H1 (cell line): ENCODE data around the gene GPER1. TPM values are rescaled to one million over a fixed set of nuclear protein-coding genes. Genes with fewer than 3 reads are reported as not detected.

ENCODE experiments used
- CBX5 ChIP-seq: fragments of 300-800, 300-1000 bp; sonication (generic); IDR thresholded peaks from 2 replicates; pipeline ENCODE4 v1.7.1; 2016; ENCODE audit warnings: antibody characterized with exemption, low read length, low read depth
- MAFK ChIP-seq: IDR thresholded peaks from 2 replicates; pipeline ENCODE4 v1.6.1; 2012; ENCODE audit warnings: low read depth, mild to moderate bottlenecking, improper control_type of control experiment, low read length
- POLR2AphosphoS5 ChIP-seq: IDR thresholded peaks from 2 replicates; pipeline ENCODE4 v1.6.1; 2011; ENCODE audit warnings: low read depth, low read length
- SIRT6 ChIP-seq: IDR thresholded peaks from one replicate; pipeline ENCODE4 v1.7.1; 2012; ENCODE audit warnings: low read length, inconsistent platforms
- SP1 ChIP-seq: IDR thresholded peaks from 2 replicates; pipeline ENCODE4 v1.6.1; 2011; ENCODE audit warnings: low read depth, low read length
- TBP ChIP-seq: IDR thresholded peaks from 2 replicates; pipeline ENCODE4 v1.6.1; 2011; ENCODE audit warnings: low read depth, low read length, improper control_type of control experiment
- polyA plus RNA-seq, 7 experiments: library from polyadenylated mRNA; depleted of rRNA in 3 of 7; stranded (reverse) in 5 of 7; unstranded in 2 of 7; fragments of >200 nt in 5 of 7; fragments of 200-250 nt in 2 of 7; gene quantifications; 1 replicate in 5 of 7; 2 replicates in 1 of 7; 4 replicates in 1 of 7; pipeline versions ENCODE4 v1.2.1 to v1.2.3, GENCODE V29; 2011 to 2013; ENCODE audit warnings: missing spikeins in 2 of 7, mixed read lengths in 2 of 7
- total RNA-seq: library from RNA; stranded (reverse); fragmentation: NEBNext Ultra II Directional; extraction: Animal tissue kit (Norgen Biotek cat#: 25700); gene quantifications from 2 replicates; pipeline ENCODE4 v1.2.1, GENCODE V29; 2021
- TF ChIP-seq, protein P1 (sequence below): fragments of 300-600 bp; sonication (generic); IDR thresholded peaks from 2 replicates; pipeline ENCODE4 v1.7.1; 2012; ENCODE audit warnings: low read length, moderate library complexity, mild to moderate bottlenecking, inconsistent platforms; ENCODE audit not compliant: insufficient replicate concordance

GPER1 gene
- total and polyA plus RNA-seq, 2 of the 8 experiments (the other 6 are each of a cell fraction or from before 2014, with no cell fraction given), result 0.24 to 0.47 TPM

DNA sequence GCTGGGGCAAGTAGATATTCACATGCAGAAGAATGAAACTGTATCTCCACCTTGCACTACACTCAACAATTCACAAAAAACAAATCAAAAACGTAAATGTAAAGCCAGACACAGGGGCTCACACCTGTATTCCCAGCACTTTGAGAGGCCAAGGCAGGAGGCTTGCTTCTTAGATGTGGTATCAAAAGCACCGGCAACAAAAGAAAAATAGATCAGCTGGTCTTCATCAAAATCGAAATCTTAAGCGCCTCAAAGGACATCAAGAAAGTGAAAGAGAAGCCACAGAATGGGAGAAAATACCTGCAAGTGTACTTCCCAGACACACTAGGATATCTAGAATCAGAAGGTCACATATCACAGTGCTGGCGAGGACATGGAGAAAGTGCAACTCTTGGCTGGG, 31.3 kb downstream of the GPER1 start (continued):
- TF ChIP-seq CBX5 (no peak), SIRT6 (no peak), MAFK (no peak), POLR2AphosphoS5 (no peak), SP1 (no peak), TBP (no peak)
- TF ChIP-seq, protein P1, sequence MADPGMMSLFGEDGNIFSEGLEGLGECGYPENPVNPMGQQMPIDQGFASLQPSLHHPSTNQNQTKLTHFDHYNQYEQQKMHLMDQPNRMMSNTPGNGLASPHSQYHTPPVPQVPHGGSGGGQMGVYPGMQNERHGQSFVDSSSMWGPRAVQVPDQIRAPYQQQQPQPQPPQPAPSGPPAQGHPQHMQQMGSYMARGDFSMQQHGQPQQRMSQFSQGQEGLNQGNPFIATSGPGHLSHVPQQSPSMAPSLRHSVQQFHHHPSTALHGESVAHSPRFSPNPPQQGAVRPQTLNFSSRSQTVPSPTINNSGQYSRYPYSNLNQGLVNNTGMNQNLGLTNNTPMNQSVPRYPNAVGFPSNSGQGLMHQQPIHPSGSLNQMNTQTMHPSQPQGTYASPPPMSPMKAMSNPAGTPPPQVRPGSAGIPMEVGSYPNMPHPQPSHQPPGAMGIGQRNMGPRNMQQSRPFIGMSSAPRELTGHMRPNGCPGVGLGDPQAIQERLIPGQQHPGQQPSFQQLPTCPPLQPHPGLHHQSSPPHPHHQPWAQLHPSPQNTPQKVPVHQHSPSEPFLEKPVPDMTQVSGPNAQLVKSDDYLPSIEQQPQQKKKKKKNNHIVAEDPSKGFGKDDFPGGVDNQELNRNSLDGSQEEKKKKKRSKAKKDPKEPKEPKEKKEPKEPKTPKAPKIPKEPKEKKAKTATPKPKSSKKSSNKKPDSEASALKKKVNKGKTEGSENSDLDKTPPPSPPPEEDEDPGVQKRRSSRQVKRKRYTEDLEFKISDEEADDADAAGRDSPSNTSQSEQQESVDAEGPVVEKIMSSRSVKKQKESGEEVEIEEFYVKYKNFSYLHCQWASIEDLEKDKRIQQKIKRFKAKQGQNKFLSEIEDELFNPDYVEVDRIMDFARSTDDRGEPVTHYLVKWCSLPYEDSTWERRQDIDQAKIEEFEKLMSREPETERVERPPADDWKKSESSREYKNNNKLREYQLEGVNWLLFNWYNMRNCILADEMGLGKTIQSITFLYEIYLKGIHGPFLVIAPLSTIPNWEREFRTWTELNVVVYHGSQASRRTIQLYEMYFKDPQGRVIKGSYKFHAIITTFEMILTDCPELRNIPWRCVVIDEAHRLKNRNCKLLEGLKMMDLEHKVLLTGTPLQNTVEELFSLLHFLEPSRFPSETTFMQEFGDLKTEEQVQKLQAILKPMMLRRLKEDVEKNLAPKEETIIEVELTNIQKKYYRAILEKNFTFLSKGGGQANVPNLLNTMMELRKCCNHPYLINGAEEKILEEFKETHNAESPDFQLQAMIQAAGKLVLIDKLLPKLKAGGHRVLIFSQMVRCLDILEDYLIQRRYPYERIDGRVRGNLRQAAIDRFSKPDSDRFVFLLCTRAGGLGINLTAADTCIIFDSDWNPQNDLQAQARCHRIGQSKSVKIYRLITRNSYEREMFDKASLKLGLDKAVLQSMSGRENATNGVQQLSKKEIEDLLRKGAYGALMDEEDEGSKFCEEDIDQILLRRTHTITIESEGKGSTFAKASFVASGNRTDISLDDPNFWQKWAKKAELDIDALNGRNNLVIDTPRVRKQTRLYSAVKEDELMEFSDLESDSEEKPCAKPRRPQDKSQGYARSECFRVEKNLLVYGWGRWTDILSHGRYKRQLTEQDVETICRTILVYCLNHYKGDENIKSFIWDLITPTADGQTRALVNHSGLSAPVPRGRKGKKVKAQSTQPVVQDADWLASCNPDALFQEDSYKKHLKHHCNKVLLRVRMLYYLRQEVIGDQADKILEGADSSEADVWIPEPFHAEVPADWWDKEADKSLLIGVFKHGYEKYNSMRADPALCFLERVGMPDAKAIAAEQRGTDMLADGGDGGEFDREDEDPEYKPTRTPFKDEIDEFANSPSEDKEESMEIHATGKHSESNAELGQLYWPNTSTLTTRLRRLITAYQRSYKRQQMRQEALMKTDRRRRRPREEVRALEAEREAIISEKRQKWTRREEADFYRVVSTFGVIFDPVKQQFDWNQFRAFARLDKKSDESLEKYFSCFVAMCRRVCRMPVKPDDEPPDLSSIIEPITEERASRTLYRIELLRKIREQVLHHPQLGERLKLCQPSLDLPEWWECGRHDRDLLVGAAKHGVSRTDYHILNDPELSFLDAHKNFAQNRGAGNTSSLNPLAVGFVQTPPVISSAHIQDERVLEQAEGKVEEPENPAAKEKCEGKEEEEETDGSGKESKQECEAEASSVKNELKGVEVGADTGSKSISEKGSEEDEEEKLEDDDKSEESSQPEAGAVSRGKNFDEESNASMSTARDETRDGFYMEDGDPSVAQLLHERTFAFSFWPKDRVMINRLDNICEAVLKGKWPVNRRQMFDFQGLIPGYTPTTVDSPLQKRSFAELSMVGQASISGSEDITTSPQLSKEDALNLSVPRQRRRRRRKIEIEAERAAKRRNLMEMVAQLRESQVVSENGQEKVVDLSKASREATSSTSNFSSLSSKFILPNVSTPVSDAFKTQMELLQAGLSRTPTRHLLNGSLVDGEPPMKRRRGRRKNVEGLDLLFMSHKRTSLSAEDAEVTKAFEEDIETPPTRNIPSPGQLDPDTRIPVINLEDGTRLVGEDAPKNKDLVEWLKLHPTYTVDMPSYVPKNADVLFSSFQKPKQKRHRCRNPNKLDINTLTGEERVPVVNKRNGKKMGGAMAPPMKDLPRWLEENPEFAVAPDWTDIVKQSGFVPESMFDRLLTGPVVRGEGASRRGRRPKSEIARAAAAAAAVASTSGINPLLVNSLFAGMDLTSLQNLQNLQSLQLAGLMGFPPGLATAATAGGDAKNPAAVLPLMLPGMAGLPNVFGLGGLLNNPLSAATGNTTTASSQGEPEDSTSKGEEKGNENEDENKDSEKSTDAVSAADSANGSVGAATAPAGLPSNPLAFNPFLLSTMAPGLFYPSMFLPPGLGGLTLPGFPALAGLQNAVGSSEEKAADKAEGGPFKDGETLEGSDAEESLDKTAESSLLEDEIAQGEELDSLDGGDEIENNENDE, result no peak
